Activated CD4-positive, alpha-beta memory T cell treated with anti-CD3 and anti-CD28 coated beads for 36 hours (primary cell): ENCODE data around the gene RAD51D. TPM values are rescaled to one million over a fixed set of nuclear protein-coding genes. Genes with fewer than 3 reads are reported as not detected.

ENCODE experiments used
- CTCF ChIA-PET: fragments of 350-600 bp; sonication (Branson Sonifier 250); formaldehyde crosslinking; loops from one replicate; lab custom pipeline; 2021; ENCODE audit warnings: antibody characterized with exemption, inconsistent platforms; lab: Charles Lee
- POLR2A ChIA-PET: fragments of 350-600 bp; sonication (Branson Sonifier 250); formaldehyde crosslinking; loops from one replicate; lab custom pipeline; 2021; ENCODE audit warnings: antibody characterized with exemption; lab: Charles Lee
- DNase-seq: peaks from one replicate; pipeline ENCODE4 v3.0.0-alpha.2; 2020
- H3K27ac Mint-ChIP-seq: one replicate; pipeline ENCODE4 v1.8.0; 2021; ENCODE audit warnings: mixed read lengths
- H3K27me3 Mint-ChIP-seq: one replicate; pipeline ENCODE4 v1.8.0; 2021; ENCODE audit warnings: mixed read lengths
- H3K36me3 Mint-ChIP-seq: one replicate; pipeline ENCODE4 v1.8.0; 2021; ENCODE audit warnings: mixed read lengths
- H3K4me1 Mint-ChIP-seq: one replicate; pipeline ENCODE4 v1.8.0; 2021; ENCODE audit warnings: low read depth, mixed read lengths
- H3K4me3 Mint-ChIP-seq: one replicate; pipeline ENCODE4 v1.8.0; 2021; ENCODE audit warnings: mild to moderate bottlenecking, mixed read lengths
- H3K9me3 Mint-ChIP-seq: one replicate; pipeline ENCODE4 v1.8.0; 2021; ENCODE audit warnings: mixed read lengths
- intact Hi-C: fragments of 100-400 bp; cut with micrococcal nuclease; formaldehyde crosslinking; loops from one replicate; pipeline ENCODE4 v1.15.1; 2023
- total RNA-seq, 2 experiments: library from RNA; stranded (reverse); gene quantifications; one replicate each; pipeline ENCODE4 v1.2.3, GENCODE V29; 2021

The RAD51D gene
- total RNA-seq, 2 experiments from 2014 or later: 29.7 to 36.7 TPM

GRCh38 chr17:35063514-35064223, 56.0 kb downstream of the RAD51D start, which contains the start of gene RFFL:
Gene RFFL (minus strand): TSS chr17:35063707. CDS start chr17:35026553, 37,154 bp downstream.
- intact Hi-C loops: loop anchor here (1.0 to 5.0 kb wide), 9 partner anchors 10 to 744 kb away; partner anchors contain the start of genes LIG3 and TAF15
- Mint-ChIP-seq H3K27ac (peak within 1 kb of the TSS; percentile 76), H3K4me1 (peaks cover 65% of the 10 kb centered on the region)

DNA sequence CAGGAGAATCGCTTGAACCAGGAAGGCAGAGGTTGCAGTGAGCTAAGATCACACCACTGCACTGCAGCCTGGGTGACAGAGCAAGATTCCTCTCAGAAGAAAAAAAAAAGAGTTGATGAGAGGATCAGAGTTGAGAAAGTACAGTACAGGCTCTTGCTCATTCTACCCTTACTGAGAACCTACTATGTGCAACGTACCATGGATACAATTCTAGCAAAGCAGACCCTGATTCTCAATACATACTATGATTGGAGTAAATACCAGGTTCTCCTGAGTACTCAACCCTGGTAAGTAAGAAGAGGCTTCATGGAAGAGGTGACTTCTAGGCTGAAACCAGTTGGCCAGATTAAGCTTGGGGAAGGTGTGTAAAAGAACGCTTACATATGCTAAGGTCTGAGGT, 57.4 kb downstream of the RAD51D start:
- H3K4me3 Mint-ChIP-seq: peak overlapping the region; percentile 35
- H3K9me3 Mint-ChIP-seq: no peaks in the 10 kb centered on the region
- intact Hi-C loops: loop anchor here (2.0 to 5.0 kb wide), 3 partner anchors 18 to 745 kb away; partner anchors contain the start of genes LIG3 and TAF15
- H3K4me1 Mint-ChIP-seq: peaks cover 63% of the 10 kb centered on the region
- H3K27me3 Mint-ChIP-seq: no peaks in the 10 kb centered on the region
- ChIA-PET POLR2A (interaction anchor here (1.7 to 4.0 kb wide), 3 partner anchors 10 to 20 kb away, joined by 5 to 41 read pairs (median 27); no protein-coding TSS in a partner anchor), CTCF (interaction anchor here (2.0 to 3.4 kb wide), 4 partner anchors 15 to 27 kb away, joined by 6 to 18 read pairs (median 14); no protein-coding TSS in a partner anchor)
- peaks cover 24% of the 10 kb centered on the region for H3K36me3 Mint-ChIP-seq
- H3K27ac Mint-ChIP-seq: peak overlapping the region; percentile 76
- DNase-seq: no peak

More at GRCh38 chr17:35063514-35064223, 56.0 kb downstream of the RAD51D start, which contains the start of gene RFFL:
- Mint-ChIP-seq H3K36me3 (peaks cover 25% of the 10 kb centered on the region), H3K27me3 (no peaks in the 10 kb centered on the region), H3K4me3 (peak within 1 kb of the TSS; percentile 35), H3K9me3 (no peaks in the 10 kb centered on the region)
- DNase-seq: peak; percentile 95
- ChIA-PET POLR2A (interaction anchor here (0.6 to 4.0 kb wide), 19 partner anchors 10 to 700 kb away, joined by 3 to 41 read pairs (median 5); partner anchors contain the start of genes LIG3 and SLFN5), CTCF (interaction anchor here (0.7 to 3.4 kb wide), 16 partner anchors 9 to 83 kb away, joined by 3 to 18 read pairs (median 6); partner anchors contain the start of gene RAD51D)

DNA sequence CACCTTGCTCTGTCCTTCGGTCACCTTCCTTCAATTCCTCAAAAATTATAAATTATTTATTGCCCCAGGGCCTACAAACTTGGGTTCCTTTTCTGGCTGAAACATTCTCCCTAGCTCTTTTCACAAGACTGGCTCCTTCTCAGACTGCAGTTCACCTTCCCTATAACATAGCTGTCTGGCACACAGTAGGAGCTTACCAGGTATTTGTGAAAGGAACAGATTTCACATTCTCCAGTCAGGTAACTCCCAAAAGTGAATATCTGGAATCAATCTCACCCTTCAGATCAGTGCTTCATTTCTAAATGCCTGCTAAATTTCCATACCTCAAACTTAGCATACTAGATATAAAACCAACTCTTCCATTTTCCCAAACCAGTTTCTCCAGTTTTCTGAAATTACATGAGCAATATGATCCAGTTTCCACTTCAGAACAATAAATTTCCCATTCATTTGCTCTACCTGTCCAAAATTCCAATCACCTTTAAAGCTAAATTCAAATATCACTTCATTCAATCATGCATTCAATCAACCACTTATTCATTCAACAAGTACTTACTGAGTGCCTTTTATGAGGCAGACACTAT, 62.2 kb downstream of the RAD51D start:
- CTCF ChIA-PET: interaction anchor here (1.3 kb wide), 1 partner anchor 32 kb away, joined by 6 read pairs; no protein-coding TSS in a partner anchor
- Mint-ChIP-seq H3K4me3 (no peak overlapping the region), H3K9me3 (no peaks in the 10 kb centered on the region), H3K4me1 (peaks cover 55% of the 10 kb centered on the region), H3K27ac (peak overlapping the region; percentile 13), H3K27me3 (no peaks in the 10 kb centered on the region), H3K36me3 (peaks cover 20% of the 10 kb centered on the region)
- intact Hi-C loops: no loop called here
- POLR2A ChIA-PET: interaction anchor here (1.5 kb wide), 1 partner anchor 11 kb away, joined by 4 read pairs; no protein-coding TSS in a partner anchor
- no peak for DNase-seq

- intact Hi-C loops: no loop called here
- CTCF ChIA-PET: no interaction called here
- POLR2A ChIA-PET: no interaction called here
These were observed 63.6 kb downstream of the RAD51D start for GRCh38 chr17:35056013-35056412.

DNA sequence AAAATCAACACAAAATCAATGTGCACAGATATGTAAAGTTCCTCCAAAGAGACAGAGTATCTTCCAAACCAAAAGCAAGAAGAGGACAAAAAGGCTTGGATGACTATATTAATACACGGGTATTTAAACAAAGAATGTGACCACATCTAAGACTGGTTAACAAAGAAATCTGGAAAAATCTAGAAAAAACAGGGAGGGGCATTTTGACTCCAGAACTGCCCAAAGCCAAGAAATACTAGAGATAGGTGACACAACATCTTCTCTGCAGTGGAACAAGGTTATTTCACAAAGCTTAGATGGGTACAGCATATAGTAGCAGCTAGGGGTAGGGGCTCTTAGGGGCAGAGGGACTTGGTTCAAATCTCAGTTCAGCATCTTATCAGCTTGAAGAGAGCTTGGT, 66.5 kb downstream of the RAD51D start:
- no peak for DNase-seq
- Mint-ChIP-seq H3K27ac (peak overlapping the region; percentile 19), H3K36me3 (peaks cover 5% of the 10 kb centered on the region), H3K4me3 (no peak overlapping the region), H3K27me3 (no peaks in the 10 kb centered on the region), H3K4me1 (peaks cover 71% of the 10 kb centered on the region), H3K9me3 (no peaks in the 10 kb centered on the region)
- CTCF ChIA-PET: interaction anchor here (0.5 to 1.8 kb wide), 4 partner anchors 10 to 187 kb away, joined by 3 to 6 read pairs (median 4); partner anchors contain the start of gene RFFL
- intact Hi-C loops: no loop called here
- POLR2A ChIA-PET: interaction anchor here (1.1 kb wide), 1 partner anchor 10 kb away, joined by 5 read pairs; the partner anchor contains the start of gene RFFL

More at GRCh38 chr17:35056013-35056412, 63.6 kb downstream of the RAD51D start:
- no peak for DNase-seq
- H3K36me3 Mint-ChIP-seq: peaks cover 14% of the 10 kb centered on the region
- H3K27me3 Mint-ChIP-seq: no peaks in the 10 kb centered on the region
- no peaks in the 10 kb centered on the region for H3K9me3 Mint-ChIP-seq
- H3K27ac Mint-ChIP-seq: no peak overlapping the region
- peaks cover 65% of the 10 kb centered on the region for H3K4me1 Mint-ChIP-seq
- no peak overlapping the region for H3K4me3 Mint-ChIP-seq

DNA sequence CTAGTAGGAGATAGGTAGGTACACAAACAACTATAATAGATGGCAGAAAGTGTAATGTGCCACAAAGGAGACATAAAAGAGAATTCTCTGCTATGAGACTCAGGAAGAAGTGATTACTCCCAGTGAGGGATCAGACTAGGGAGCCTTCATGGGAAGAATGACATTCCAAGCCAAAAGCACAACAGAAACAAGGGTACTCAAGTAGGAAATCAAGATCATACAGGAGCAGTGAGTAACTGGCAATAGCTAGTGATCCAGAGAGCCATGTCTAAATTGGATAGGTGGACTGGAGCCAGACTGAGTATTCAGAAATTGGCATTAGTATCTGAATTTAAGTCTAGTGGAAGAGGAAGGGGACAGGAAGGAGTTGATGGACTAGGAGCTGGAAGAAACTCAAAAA, 66.9 kb downstream of the RAD51D start:
- Mint-ChIP-seq H3K4me3 (no peak overlapping the region), H3K36me3 (peaks cover 5% of the 10 kb centered on the region), H3K27me3 (no peaks in the 10 kb centered on the region), H3K9me3 (no peaks in the 10 kb centered on the region), H3K27ac (peak overlapping the region; percentile 82), H3K4me1 (peaks cover 68% of the 10 kb centered on the region)
- intact Hi-C loops: no loop called here
- POLR2A ChIA-PET: interaction anchor here (1.1 kb wide), 1 partner anchor 11 kb away, joined by 5 read pairs; the partner anchor contains the start of gene RFFL
- no peak for DNase-seq
- CTCF ChIA-PET: interaction anchor here (0.5 to 1.8 kb wide), 4 partner anchors 10 to 188 kb away, joined by 3 to 6 read pairs (median 4); partner anchors contain the start of gene RFFL

- Mint-ChIP-seq H3K4me1 (peaks cover 65% of the 10 kb centered on the region), H3K27me3 (no peaks in the 10 kb centered on the region), H3K9me3 (no peaks in the 10 kb centered on the region), H3K4me3 (peak overlapping the region; percentile 1), H3K36me3 (peaks cover 2% of the 10 kb centered on the region), H3K27ac (peak overlapping the region; percentile 82)
- DNase-seq: no peak
- POLR2A ChIA-PET: interaction anchor here (1.1 kb wide), 1 partner anchor 11 kb away, joined by 5 read pairs; the partner anchor contains the start of gene RFFL
- intact Hi-C loops: no loop called here
- CTCF ChIA-PET: interaction anchor here (0.8 to 1.0 kb wide), 2 partner anchors 29 to 37 kb away, joined by 3 read pairs; no protein-coding TSS in a partner anchor
These were observed 67.4 kb downstream of the RAD51D start for GRCh38 chr17:35052241-35052610.

- no peaks in the 10 kb centered on the region for H3K27me3 Mint-ChIP-seq
- no peaks in the 10 kb centered on the region for H3K9me3 Mint-ChIP-seq
- peaks cover 2% of the 10 kb centered on the region for H3K36me3 Mint-ChIP-seq
- peak overlapping the region; percentile 59 for H3K4me3 Mint-ChIP-seq
- no peak for DNase-seq
- intact Hi-C loops: loop anchor here (1.0 kb wide), 3 partner anchors 12 to 37 kb away; partner anchors contain the start of gene RFFL
- H3K4me1 Mint-ChIP-seq: peaks cover 69% of the 10 kb centered on the region
- CTCF ChIA-PET: interaction anchor here (0.8 to 1.0 kb wide), 3 partner anchors 28 to 38 kb away, joined by 3 read pairs; no protein-coding TSS in a partner anchor
- H3K27ac Mint-ChIP-seq: peak overlapping the region; percentile 82
- POLR2A ChIA-PET: interaction anchor here (1.1 kb wide), 1 partner anchor 12 kb away, joined by 5 read pairs; the partner anchor contains the start of gene RFFL
These were observed 68.0 kb downstream of the RAD51D start for GRCh38 chr17:35051579-35052240.

DNA sequence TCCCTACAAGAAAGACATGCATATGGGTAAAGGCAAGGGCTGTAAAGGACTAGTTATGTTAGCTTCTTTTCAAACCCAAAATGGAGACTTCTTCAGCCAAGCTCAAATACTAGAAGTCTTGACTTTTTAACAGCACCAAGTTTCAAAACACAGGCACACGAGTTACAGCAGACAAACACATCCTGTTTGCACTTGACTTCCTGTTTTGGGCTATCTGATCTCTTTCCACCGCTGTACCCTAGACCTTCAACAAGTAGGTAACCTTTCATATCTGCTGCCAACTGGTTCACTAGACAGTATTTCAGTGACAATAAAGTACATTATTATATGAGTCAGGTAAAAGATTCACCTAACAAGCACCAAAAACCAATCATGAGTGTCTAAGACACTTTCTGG, 68.5 kb downstream of the RAD51D start:
- peak; percentile 40 for DNase-seq
- H3K36me3 Mint-ChIP-seq: peaks cover 2% of the 10 kb centered on the region
- H3K9me3 Mint-ChIP-seq: no peaks in the 10 kb centered on the region
- no peaks in the 10 kb centered on the region for H3K27me3 Mint-ChIP-seq
- ChIA-PET CTCF (interaction anchor here (0.8 kb wide), 1 partner anchor 31 kb away, joined by 3 read pairs; no protein-coding TSS in a partner anchor), POLR2A (interaction anchor here (1.1 to 1.6 kb wide), 2 partner anchors 12 kb away, joined by 5 to 6 read pairs; partner anchors contain the start of gene RFFL)
- H3K27ac Mint-ChIP-seq: peak overlapping the region; percentile 82
- peaks cover 72% of the 10 kb centered on the region for H3K4me1 Mint-ChIP-seq
- intact Hi-C loops: loop anchor here (1.0 kb wide), 3 partner anchors 12 to 37 kb away; partner anchors contain the start of gene RFFL
- peak overlapping the region; percentile 59 for H3K4me3 Mint-ChIP-seq

DNA sequence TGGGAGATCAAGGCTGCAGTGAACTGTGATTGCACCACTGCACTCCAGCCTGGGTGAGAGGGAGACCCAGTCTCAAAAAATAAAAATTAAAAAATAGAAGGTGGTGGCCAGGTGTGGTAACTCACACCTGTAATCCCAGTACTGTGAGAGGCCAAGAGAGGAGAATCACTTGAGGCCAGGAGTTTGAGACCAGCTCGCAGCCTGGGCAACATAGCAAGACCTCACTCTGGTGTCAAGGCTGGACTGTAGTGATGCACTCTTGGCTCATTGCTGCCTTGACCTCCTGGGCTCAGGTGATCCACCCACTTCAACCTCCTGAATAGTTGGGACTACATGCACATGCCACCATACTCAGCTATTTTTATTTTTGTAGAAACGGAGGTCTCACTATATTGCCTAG, 69.5 kb downstream of the RAD51D start:
- POLR2A ChIA-PET: interaction anchor here (1.6 kb wide), 1 partner anchor 13 kb away, joined by 6 read pairs; the partner anchor contains the start of gene RFFL
- Mint-ChIP-seq H3K36me3 (peaks cover 2% of the 10 kb centered on the region), H3K27me3 (no peaks in the 10 kb centered on the region), H3K4me3 (no peak overlapping the region), H3K4me1 (peaks cover 75% of the 10 kb centered on the region), H3K27ac (peak overlapping the region; percentile 41), H3K9me3 (no peaks in the 10 kb centered on the region)
- CTCF ChIA-PET: no interaction called here
- intact Hi-C loops: no loop called here
- no peak for DNase-seq
